Gastrocnemius medialis (tissue), 4 donors: ENCODE measurements around the gene PDXK.

ENCODE experiments used
- POLR2A ChIP-seq, 2 donors: fragments of 450-650 bp; IDR thresholded peaks; one replicate each; pipeline ENCODE4 v1.6.1; 2017; ENCODE audit warnings: antibody characterized with exemption in 2 of 2, mild to moderate bottlenecking in 2 of 2, moderate library complexity in 2 of 2
- TF ChIP-seq, protein P1 (sequence below), 5 experiments: fragments of 450-650 bp in 3 of 5; fragments of 200-600 bp in 2 of 5; sonication (generic) in 2 of 5; IDR thresholded peaks in 4 of 5; conservative IDR thresholded peaks in 1 of 5; 1 replicate in 4 of 5; 2 replicates in 1 of 5; pipeline ENCODE4 v1.5.1; 2016 to 2019; ENCODE audit warnings: antibody characterized with exemption in 5 of 5, mild to moderate bottlenecking in 3 of 5, moderate library complexity in 3 of 5

DNA sequence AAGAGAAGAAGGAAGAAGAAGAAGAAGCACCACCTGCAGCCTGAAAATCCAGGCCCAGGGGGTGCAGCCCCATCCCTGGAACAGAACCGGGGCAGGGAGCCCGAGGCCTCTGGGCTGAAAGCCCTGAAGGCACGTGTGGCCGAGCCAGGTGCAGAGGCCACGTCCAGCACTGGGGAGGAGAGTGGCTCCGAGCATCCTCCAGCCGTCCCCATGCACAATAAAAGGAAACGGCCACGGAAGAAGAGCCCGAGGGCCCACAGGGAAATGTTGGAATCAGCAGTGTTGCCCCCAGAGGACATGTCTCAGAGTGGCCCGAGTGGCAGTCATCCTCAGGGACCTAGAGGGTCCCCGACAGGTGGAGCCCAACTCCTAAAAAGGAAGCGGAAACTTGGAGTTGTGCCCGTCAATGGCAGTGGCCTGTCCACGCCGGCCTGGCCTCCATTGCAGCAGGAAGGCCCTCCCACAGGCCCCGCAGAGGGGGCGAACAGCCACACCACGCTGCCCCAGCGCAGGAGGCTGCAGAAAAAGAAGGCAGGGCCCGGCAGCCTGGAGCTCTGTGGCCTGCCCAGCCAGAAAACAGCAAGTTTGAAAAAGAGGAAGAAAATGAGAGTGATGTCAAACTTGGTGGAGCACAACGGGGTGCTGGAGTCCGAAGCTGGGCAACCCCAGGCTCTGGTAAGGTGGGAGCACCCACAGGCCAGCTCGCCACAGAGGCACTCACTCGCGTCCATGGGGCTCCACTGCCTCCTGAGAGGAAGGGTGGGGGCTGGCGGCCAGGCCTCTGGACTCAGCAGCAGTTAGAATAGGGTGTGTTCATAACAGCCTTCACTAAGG is 31.1 kb upstream of the PDXK start:
- no peak for TF ChIP-seq POLR2A (IDR thresholded peaks at IDR 0.05)
- TF ChIP-seq, protein P1, sequence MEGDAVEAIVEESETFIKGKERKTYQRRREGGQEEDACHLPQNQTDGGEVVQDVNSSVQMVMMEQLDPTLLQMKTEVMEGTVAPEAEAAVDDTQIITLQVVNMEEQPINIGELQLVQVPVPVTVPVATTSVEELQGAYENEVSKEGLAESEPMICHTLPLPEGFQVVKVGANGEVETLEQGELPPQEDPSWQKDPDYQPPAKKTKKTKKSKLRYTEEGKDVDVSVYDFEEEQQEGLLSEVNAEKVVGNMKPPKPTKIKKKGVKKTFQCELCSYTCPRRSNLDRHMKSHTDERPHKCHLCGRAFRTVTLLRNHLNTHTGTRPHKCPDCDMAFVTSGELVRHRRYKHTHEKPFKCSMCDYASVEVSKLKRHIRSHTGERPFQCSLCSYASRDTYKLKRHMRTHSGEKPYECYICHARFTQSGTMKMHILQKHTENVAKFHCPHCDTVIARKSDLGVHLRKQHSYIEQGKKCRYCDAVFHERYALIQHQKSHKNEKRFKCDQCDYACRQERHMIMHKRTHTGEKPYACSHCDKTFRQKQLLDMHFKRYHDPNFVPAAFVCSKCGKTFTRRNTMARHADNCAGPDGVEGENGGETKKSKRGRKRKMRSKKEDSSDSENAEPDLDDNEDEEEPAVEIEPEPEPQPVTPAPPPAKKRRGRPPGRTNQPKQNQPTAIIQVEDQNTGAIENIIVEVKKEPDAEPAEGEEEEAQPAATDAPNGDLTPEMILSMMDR (IDR thresholded peaks at IDR 0.05 in 4 of 5, conservative IDR thresholded peaks at IDR 0.05 in 1 of 5), result no peak
